Fibroblast of lung (primary cell): ENCODE results near the gene INVS. TPM values are rescaled to one million over a fixed set of nuclear protein-coding genes. Genes with fewer than 3 reads are reported as not detected.

Experiments
- DNase-seq, 2 donors: peaks; one replicate each; pipeline versions ENCODE4 v3.0.0 to v3.0.0-alpha.2; 2010; ENCODE audit warnings: low read depth in 2 of 2
- H2AFZ ChIP-seq: 2 replicates; pipeline ENCODE4 v1.5.1; 2012; ENCODE audit warnings: low read length, control low read depth, inconsistent platforms
- H3K27ac ChIP-seq: 2 replicates; pipeline ENCODE4 v1.5.1; 2011; ENCODE audit warnings: low read length, control low read depth; ENCODE audit not compliant: insufficient read depth
- H3K27me3 ChIP-seq: 2 replicates; pipeline ENCODE4 v1.5.1; 2011; ENCODE audit warnings: mild to moderate bottlenecking, low read length; ENCODE audit not compliant: control insufficient read depth, insufficient read depth
- H3K36me3 ChIP-seq: 2 replicates; pipeline ENCODE4 v1.5.1; 2011; ENCODE audit warnings: low read length; ENCODE audit not compliant: control insufficient read depth, insufficient read depth
- H3K4me1 ChIP-seq: 2 replicates; pipeline ENCODE4 v1.5.1; 2011; ENCODE audit warnings: low read length; ENCODE audit not compliant: control insufficient read depth, insufficient read depth; ENCODE audit errors: extremely low read depth
- H3K4me2 ChIP-seq: 2 replicates; pipeline ENCODE4 v1.5.1; 2011; ENCODE audit warnings: low read length, control low read depth; ENCODE audit not compliant: insufficient read depth; ENCODE audit errors: extremely low read depth
- H3K4me3 ChIP-seq, 4 experiments: fragments of 200-600 bp in 1 of 4; sonication (generic) in 1 of 4; replicated peaks in 1 of 4; 2 replicates each; pipeline ENCODE4 v1.5.1; 2011 to 2016; ENCODE audit warnings: low read length in 4 of 4, low read depth in 3 of 4, mild to moderate bottlenecking in 3 of 4, control low read depth in 2 of 4, inconsistent platforms in 1 of 4, mixed read lengths in 1 of 4; ENCODE audit not compliant: insufficient read depth in 1 of 4; ENCODE audit errors: control extremely low read depth in 1 of 4
- H3K79me2 ChIP-seq: 2 replicates; pipeline ENCODE4 v1.5.1; 2012; ENCODE audit warnings: mild to moderate bottlenecking, low read length, inconsistent platforms; ENCODE audit not compliant: control insufficient read depth, insufficient read depth
- H3K9ac ChIP-seq: 2 replicates; pipeline ENCODE4 v1.5.1; 2011; ENCODE audit warnings: mild to moderate bottlenecking, low read length, control low read depth; ENCODE audit not compliant: insufficient read depth
- H3K9me3 ChIP-seq: 2 replicates; pipeline ENCODE4 v1.5.1; 2012; ENCODE audit warnings: low read depth, low read length; ENCODE audit not compliant: control insufficient read depth, insufficient read depth
- H4K20me1 ChIP-seq: 2 replicates; pipeline ENCODE4 v1.5.1; 2011; ENCODE audit warnings: low read length; ENCODE audit not compliant: control insufficient read depth, insufficient read depth; ENCODE audit errors: extremely low read depth
- EZH2 ChIP-seq: IDR thresholded peaks from 2 replicates; pipeline ENCODE4 v1.5.1; 2012; ENCODE audit warnings: low read length, control low read depth, mild to moderate bottlenecking; ENCODE audit errors: missing control alignments
- polyA plus RNA-seq, 2 donors: library from polyadenylated mRNA; depleted of rRNA in 1 of 2; stranded (reverse) in 1 of 2; unstranded in 1 of 2; fragments of >200 nt; gene quantifications; 2 replicates each; pipeline ENCODE4 v1.2.1, GENCODE V29; 2011 to 2012; ENCODE audit warnings: missing spikeins in 1 of 2
- total RNA-seq: library from RNA; depleted of rRNA; stranded (reverse); fragments of >200 nt; gene quantifications from 2 replicates; pipeline ENCODE4 v1.2.1, GENCODE V29; 2014
- TF ChIP-seq, protein P1 (sequence below), 2 donors: IDR thresholded peaks in 1 of 2; conservative IDR thresholded peaks in 1 of 2; 1 replicate in 1 of 2; 2 replicates in 1 of 2; pipeline ENCODE4 v1.5.1; 2011 to 2012; ENCODE audit warnings: low read length in 2 of 2, control low read depth in 1 of 2, inconsistent platforms in 1 of 2, low read depth in 1 of 2, mild to moderate bottlenecking in 1 of 2

INVS gene
- total and polyA plus RNA-seq, 2 donors (not counting 1 experiment from before 2014, with no cell fraction given), result 13.1 to 45.4 TPM

DNA sequence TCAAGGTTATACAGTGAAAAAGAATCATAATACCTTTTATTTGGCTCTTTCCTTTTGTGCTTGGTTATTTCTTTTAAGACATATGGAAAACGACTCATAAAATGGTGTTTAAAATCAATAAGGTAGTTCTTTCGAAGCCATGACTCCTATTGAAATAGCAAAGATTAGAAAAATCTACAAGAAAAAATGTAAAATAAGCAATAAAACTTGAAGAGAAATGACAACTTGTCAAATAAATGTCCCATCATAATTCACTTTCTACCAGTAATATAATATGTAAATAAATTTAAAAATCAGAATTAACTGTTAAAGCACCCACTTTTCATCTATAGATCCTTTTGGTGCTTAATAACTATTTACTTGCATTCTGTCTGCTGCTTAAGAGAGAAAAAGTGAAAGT, 241.2 kb downstream of the INVS start:
- Histone ChIP-seq H4K20me1 (no peaks in the 10 kb centered on the region), H3K79me2 (peaks cover 22% of the 10 kb centered on the region), H3K9me3 (no peaks in the 10 kb centered on the region), H3K4me1 (no peaks in the 10 kb centered on the region), H3K27me3 (no peaks in the 10 kb centered on the region), H3K36me3 (peaks cover 4% of the 10 kb centered on the region), H3K27ac (no peak overlapping the region), H3K4me3 (no peak overlapping the region), H3K9ac (no peak overlapping the region), H3K4me2 (no peak overlapping the region), H2AFZ (no peak overlapping the region)
- no peak for DNase-seq
- no peak for TF ChIP-seq EZH2
- TF ChIP-seq, protein P1, sequence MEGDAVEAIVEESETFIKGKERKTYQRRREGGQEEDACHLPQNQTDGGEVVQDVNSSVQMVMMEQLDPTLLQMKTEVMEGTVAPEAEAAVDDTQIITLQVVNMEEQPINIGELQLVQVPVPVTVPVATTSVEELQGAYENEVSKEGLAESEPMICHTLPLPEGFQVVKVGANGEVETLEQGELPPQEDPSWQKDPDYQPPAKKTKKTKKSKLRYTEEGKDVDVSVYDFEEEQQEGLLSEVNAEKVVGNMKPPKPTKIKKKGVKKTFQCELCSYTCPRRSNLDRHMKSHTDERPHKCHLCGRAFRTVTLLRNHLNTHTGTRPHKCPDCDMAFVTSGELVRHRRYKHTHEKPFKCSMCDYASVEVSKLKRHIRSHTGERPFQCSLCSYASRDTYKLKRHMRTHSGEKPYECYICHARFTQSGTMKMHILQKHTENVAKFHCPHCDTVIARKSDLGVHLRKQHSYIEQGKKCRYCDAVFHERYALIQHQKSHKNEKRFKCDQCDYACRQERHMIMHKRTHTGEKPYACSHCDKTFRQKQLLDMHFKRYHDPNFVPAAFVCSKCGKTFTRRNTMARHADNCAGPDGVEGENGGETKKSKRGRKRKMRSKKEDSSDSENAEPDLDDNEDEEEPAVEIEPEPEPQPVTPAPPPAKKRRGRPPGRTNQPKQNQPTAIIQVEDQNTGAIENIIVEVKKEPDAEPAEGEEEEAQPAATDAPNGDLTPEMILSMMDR (conservative IDR thresholded peaks at IDR 0.05 in 1 of 2, IDR thresholded peaks at IDR 0.05 in 1 of 2; ENCODE audit: low read depth in 1 of 2, low read length in 2 of 2), result no peak

DNA sequence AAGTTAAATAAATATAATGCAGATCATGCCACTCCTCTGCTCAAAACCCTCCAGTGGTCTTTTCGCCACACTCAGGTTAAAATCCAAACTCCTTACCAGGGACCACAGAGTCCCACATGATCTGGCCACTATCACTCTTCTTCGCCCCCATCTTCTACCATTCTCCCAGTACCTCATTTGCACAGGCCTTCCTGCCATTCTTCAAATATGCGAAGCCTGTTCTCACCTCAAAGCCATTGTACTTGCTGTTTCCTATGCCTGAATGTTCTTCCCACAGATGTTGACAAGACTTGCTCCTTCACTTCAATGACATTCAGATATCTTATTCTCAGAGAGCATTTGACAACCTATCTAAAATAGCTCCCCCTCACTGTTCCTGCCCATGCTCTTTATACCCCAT, 242.8 kb downstream of the INVS start:
- no peaks in the 10 kb centered on the region for H3K27me3 ChIP-seq
- H3K9ac ChIP-seq, result no peak overlapping the region
- TF ChIP-seq EZH2, result no peak
- TF ChIP-seq, protein P1 (conservative IDR thresholded peaks at IDR 0.05 in 1 of 2, IDR thresholded peaks at IDR 0.05 in 1 of 2; ENCODE audit: low read depth in 1 of 2, low read length in 2 of 2), result no peak
- H3K36me3 ChIP-seq, result peaks cover 4% of the 10 kb centered on the region
- H3K4me2 ChIP-seq, result no peak overlapping the region
- H3K9me3 ChIP-seq, result no peaks in the 10 kb centered on the region
- H2AFZ ChIP-seq, result no peak overlapping the region
- no peaks in the 10 kb centered on the region for H3K4me1 ChIP-seq
- no peaks in the 10 kb centered on the region for H4K20me1 ChIP-seq
- peaks cover 30% of the 10 kb centered on the region for H3K79me2 ChIP-seq
- no peak overlapping the region for H3K27ac ChIP-seq
- no peak overlapping the region for H3K4me3 ChIP-seq
- DNase-seq, result no peak

DNA sequence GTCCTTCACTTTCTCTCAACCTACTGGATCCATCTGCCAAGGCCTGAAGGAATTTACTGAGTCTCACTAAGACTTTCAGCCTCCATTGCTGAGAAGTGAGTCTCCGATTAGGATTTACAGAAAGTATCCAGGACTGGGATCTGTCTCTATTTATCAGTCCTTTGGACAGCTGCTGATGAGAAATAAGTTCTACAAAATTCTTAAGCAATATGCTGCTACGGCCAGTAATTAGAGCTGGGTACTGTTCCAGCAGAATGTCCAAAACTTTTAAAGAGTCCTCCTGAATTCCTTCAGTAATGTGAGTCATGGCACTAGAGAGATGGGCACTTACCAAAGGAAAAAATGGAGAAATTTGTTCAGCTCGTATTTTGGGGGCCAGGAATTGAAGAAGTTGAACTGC, 247.8 kb downstream of the INVS start:
- H3K27me3 ChIP-seq, result no peaks in the 10 kb centered on the region
- no peaks in the 10 kb centered on the region for H4K20me1 ChIP-seq

More for the DNA sequence above, 247.8 kb downstream of the INVS start:
- TF ChIP-seq, protein P1 (conservative IDR thresholded peaks at IDR 0.05 in 1 of 2, IDR thresholded peaks at IDR 0.05 in 1 of 2; ENCODE audit: low read depth in 1 of 2, low read length in 2 of 2), result no peak
- no peak for TF ChIP-seq EZH2
- no peaks in the 10 kb centered on the region for H3K9me3 ChIP-seq
- no peak overlapping the region for H3K4me2 ChIP-seq
- H3K36me3 ChIP-seq, result peaks cover 1% of the 10 kb centered on the region
- H3K79me2 ChIP-seq, result peaks cover 65% of the 10 kb centered on the region
- no peak overlapping the region for H2AFZ ChIP-seq
- DNase-seq, result peak; percentile 67 to 68
- no peak overlapping the region for H3K4me3 ChIP-seq
- H3K27ac ChIP-seq, result no peak overlapping the region
- H3K9ac ChIP-seq, result no peak overlapping the region
- H3K4me1 ChIP-seq, result peaks cover 4% of the 10 kb centered on the region
